ENCODE data around the gene COL1A1. TPM values are rescaled to one million over a fixed set of nuclear protein-coding genes. Genes with fewer than 3 reads are reported as not detected.
A peak's percentile ranks its signal among the peaks of the same experiment; 100 is the strongest.

COL1A1 gene
- total RNA-seq, 1 experiment from 2014 or later: 239 TPM

DNA sequence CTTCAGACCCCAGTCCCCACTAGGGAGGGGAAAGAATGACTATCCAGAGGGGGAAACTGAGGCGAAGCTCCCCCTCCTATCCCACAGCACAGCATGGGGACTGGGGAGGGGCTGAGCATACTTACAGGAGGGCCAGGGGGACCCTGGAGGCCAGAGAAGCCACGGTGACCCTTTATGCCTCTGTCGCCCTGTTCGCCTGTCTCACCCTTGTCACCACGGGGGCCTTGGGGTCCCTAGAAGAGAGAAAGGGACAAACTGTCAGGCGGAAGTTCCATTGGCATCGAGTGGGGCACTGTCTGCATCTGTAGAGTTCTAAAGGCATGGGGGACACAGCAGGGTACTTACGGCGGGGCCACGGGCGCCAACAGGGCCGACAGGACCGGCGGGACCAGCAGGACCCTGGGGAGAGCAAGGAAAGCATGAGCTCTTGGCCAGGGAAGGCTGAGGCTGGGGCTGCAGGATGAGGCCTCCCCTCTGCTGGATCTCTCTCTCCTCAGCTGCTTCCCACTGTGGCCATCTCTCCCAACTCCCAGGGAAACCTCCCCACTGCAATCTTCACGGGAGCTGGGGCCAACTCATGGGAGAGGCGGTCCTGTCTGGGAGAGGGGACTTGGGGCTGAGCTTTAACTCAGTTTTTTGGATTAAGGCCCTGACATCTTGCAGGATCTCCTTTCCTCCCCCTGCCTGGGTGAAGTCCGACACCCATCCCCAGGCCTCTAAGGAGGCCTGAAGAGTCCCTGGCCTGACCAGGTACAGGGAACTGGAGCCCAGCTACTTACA lies 13.5 kb downstream of the COL1A1 start:
- DNase-seq (ENCODE audit: low read depth): peak; percentile 37

- peak; percentile 34 for DNase-seq (ENCODE audit: low read depth)
Observed at GRCh38 chr17:50187394-50187725, 14.1 kb downstream of the COL1A1 start.

DNA sequence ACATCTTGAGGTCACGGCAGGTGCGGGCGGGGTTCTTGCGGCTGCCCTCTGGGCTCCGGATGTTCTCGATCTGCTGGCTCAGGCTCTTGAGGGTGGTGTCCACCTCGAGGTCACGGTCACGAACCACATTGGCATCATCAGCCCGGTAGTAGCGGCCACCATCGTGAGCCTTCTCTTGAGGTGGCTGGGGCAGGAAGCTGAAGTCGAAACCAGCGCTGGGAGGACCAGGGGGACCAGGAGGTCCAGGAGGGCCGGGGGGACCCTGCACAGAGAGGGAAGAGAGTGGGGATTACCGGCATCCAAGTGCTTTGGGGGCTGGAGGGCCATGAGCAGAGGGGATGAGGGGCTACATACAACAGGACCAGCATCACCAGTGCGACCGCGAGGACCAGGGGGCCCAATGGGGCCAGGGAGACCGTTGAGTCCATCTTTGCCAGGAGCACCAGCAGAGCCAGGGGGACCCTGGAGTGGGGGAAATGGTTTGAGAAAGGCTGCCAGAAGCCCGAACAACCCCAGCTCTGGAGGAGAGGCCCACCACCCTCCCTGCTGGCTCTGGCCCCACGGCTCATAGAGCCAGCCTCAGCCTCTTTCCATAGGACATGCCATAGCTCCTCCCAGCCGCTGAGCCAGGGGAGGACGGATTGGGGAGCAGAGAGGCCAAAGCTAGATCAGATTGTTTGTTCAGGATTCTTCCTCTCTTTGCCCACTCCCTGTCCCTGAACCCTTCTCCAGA lies 14.6 kb downstream of the COL1A1 start:
- DNase-seq (ENCODE audit: low read depth): peak; percentile 46

GRCh38 chr17:50185631-50186471 lies 15.6 kb downstream of the COL1A1 start:
- peak; percentile 45 for DNase-seq (ENCODE audit: low read depth)

DNA sequence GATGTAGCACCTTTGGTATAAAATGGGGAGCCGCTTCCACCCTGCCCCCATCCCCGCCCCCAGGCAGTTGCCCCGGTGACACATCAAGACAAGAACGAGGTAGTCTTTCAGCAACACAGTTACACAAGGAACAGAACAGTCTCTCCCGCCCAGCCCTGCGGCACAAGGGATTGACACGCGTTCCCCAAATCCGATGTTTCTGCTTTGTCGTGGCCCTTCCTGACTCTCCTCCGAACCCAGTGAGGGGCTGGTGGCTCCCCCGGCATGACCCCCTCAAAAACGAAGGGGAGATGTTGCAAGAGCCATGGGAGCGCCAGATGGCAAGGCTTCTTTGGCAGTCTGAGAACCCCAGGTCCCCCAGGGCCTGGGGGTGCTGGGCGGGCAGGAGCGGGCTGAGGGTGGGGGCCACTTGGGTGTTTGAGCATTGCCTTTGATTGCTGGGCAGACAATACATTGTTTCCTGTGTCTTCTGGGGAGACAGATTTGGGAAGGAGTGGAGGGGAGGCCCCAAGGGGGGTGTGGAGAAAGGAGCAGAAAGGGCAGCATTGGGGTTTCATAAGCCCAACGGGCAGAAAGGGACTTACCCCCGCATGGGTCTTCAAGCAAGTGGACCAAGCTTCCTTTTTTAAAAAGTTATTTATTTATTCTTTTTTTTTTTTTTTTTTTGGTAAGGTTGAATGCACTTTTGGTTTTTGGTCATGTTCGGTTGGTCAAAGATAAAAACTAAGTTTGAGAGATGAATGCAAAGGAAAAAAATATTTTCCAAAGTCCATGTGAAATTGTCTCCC lies 16.6 kb downstream of the COL1A1 start:
- peak; percentile 72 for DNase-seq (ENCODE audit: low read depth)

DNA sequence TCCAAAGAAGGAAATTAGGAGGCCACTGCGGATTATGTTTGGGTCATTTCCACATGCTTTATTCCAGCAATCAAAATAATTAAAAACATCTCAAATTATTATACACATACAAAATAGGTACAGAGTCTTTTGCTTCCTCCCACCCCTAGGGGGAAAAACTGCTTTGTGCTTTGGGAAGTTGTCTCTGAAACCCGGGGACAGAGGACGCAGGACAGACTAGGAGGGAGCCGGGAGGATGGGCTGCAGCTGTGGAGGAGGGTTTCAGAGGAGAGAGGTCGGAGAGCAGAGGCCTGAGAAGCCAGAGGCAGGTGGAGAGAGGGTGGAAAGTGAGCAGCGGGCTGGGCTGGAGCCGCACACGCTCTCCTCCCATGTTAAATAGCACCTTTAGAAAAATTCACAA lies 17.4 kb downstream of the COL1A1 start:
- DNase-seq (ENCODE audit: low read depth): peak; percentile 27

DNA sequence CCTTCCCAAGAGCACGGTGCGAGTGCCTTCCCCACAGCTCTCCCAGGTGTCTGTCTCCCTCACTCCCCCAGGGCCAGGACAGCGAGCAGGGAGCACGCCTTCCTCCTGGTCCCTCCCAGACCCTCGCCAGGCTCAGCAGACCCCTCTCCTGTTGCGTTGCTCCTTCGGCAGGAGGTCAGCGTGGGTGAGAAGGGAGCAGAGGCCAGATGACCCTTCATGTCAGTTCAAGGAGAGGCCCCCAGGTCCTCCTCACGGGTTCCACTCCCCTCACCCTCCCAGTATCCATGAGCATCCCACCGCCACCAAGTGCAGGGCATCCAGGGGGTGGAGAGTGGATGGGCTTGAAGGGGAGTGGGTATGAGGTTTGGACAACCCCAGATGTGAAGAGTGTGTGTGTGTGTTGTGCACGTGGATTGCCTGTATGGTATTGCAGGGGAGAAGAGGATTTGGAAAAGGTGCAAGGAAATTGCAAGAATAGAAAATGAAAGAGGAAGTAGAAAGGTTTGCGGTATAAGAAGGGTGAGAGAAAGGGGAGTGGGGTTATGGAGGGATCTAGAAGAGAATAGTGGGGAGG lies 17.9 kb downstream of the COL1A1 start:
- DNase-seq (ENCODE audit: low read depth): no peak

- DNase-seq (ENCODE audit: low read depth): no peak
Observed at GRCh38 chr17:50182783-50183420, 18.5 kb downstream of the COL1A1 start.

DNA sequence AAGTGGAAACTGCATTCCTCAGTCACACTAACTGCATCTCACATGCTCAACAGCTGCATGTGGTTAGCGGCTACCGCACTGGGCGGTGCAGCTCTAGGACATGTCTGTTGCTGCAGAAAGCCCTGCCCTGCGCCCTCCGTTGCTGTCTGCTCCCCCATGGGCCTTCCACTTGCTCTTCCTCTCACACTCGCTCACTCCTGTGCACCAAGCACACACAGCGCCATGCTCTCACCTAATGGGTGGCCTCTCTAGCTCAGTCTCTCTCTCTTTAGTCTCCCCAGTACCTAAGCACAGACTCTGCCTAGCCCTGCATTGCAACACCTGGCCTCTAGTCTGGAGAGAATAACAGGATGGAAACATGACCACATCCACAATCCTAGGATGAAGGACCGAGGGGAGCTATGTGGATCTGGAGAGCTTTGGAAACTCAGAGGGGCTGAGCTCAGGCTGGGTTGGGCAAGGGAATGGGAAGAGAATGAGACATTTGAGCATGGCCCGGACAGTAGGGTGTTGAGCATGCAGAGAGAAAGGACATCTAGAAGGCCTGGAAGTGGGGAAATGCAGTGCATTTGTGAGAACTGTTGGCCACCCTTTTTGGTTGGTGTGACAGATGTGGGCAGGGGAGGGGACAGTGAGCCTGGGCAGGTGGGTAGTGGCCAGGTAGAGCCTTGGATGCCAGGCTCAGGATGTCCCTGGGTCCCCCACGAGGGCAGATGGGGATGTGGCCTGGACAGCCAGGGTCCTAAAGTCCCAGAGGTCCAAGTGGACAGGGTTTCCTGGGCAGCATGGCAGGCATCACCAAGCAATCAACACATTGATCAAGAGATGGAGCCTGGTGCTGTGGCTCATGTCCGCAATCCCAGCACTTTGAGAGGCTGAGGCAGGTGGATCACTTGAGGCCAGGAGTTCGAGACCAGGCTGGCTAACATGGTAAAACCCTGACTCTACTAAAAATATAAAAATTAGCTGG lies 19.6 kb downstream of the COL1A1 start:
- peak; percentile 87 for DNase-seq (ENCODE audit: low read depth)

GRCh38 chr17:50181144-50181543 lies 20.3 kb downstream of the COL1A1 start:
- no peak for DNase-seq (ENCODE audit: low read depth)

DNA sequence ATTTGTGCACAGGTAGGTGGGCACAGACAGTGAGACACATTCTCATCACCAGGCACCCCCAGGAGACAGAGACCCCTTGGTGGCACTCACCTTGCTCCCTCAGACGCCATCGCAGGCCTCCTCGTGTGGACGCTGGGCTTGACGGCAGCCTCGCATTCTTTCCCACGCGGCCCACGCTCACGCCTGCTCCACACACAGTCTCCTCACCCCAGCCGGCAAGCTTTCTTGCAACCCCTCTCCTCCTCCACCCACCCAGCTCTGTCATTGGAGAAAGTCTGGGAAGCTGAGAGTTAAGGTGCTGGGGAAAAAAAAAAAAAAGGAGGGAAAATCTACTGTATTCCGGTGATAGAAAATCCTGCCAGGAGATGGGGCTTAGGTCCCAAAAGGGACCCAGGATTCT lies 20.8 kb downstream of the COL1A1 start:
- no peak for DNase-seq (ENCODE audit: low read depth)

DNA sequence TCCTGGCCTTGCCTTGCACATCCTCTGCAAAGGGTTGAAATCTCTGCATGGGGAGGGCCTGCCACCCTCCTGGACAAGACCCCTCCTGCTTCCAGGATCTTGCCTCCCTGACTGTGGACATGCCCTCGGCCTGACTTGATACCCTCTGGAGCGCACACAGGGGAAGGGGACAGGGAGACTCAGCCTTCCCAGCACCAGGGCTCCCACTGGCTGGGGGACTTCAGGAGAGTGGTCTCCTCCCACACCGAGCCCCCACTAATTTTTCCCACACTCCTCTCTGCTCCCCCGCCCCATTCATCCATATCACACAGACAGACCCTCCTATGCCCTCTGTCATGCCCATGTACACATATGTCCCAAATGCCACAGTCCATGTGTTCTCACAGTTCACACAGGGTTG lies 21.3 kb downstream of the COL1A1 start:
- no peak for DNase-seq (ENCODE audit: low read depth)

DNA sequence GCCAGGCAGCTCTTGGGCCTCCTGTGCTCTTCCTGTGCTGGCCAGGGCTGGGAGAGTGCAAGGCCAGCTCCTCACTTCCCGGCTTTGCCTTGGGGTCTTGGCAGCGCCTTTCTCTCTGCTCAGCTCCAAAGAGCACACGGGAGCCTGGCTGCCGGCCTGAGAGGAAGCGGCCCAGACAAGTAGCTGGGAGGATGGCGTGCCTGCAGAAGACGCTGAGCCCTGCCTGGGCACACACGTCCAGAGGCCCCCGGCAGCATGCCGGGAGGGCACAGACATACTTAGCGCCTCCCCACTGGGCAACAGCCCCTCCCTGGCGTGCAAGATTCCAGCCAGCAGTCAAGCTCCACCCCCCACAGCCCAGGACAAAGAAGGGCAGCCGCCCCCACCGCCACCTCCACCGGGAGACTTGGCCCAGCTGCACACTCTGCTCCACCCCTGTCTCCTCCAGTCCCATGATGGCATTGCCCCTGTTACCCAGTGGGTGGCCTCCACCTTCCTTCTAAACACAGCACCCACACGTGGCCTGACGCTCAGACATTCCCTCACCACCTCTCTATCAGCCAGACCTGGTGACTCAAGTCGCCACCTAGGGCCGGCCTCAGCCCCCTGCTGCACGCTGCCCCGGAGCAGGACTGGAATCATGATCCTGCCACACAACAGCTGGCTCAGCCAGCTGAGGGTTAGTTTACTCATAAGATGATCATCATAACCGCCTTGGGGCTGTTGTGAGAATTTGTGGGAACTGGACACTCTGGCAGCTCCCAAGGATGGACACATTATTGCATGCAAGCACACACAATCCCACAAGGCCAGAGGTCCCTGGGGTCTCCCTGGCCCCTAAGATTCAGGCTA lies 23.2 kb downstream of the COL1A1 start:
- peak; percentile 99 for DNase-seq (ENCODE audit: low read depth)

- no peak for DNase-seq (ENCODE audit: low read depth)
Observed at GRCh38 chr17:50177476-50177875, 24.0 kb downstream of the COL1A1 start.

- DNase-seq (ENCODE audit: low read depth): no peak
Observed at GRCh38 chr17:50176559-50177357, 24.7 kb downstream of the COL1A1 start.

DNA sequence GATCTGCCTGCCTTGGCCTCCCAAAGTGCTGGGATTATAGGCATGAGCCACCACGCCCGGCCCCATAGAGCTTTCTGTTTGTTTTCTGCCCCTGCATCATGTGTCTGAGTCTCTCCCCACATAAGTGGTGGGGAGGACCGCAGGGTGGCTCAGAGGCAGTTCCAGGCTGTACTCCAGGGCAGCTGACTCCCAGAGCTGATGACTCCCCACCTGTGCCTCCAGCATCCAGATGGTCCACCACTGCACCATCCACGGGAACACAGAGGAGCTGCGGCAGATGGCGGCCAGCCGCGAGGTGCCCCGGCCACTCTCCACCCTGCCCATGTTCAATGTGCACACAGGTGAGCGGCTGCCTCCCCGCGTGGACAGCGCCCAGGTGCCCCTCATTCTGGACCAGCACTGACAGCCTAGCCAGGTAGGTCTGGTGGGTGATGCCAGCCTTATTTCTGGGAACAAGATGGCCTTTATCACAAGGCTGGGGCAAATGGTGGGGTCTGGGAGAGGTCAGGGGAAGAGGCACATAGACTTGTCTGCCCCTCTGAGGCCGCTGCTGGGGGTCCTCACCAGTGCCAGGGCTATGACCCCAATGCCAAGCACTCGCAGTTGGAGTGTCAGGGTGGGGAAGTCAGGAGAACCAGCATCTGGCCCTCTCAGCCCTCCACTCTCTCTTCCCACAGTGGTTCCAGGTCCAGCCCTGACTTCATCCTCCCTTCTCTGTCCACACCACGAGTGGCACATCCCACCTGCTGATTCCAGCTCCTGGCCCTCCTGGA lies 26.2 kb downstream of the COL1A1 start:
- no peak for DNase-seq (ENCODE audit: low read depth)

GRCh38 chr17:50174444-50174843 lies 27.0 kb downstream of the COL1A1 start:
- no peak for DNase-seq (ENCODE audit: low read depth)

Measured in RPMI7951 (cell line).